Liver (tissue), 9 donors: ENCODE data around the gene GPR39. TPM values are rescaled to one million over a fixed set of nuclear protein-coding genes. Genes with fewer than 3 reads are reported as not detected.

Experiments used
- DNase-seq: peaks from one replicate; pipeline ENCODE4 v3.0.0-alpha.2; 2017; ENCODE audit warnings: low spot score
- H3K27ac ChIP-seq, 2 donors: one replicate each; pipeline ENCODE4 v1.7.0; 2013; ENCODE audit warnings: inconsistent platforms in 2 of 2, low read length in 2 of 2, control low read depth in 1 of 2, low read depth in 1 of 2, mild to moderate bottlenecking in 1 of 2
- H3K27me3 ChIP-seq, 4 donors: one replicate each; pipeline versions ENCODE4 v1.6.1 to v1.7.0; 2013; ENCODE audit warnings: low read length in 3 of 4, inconsistent platforms in 1 of 4, mild to moderate bottlenecking in 1 of 4, moderate library complexity in 1 of 4; ENCODE audit not compliant: control insufficient read depth in 4 of 4, insufficient read depth in 4 of 4
- H3K36me3 ChIP-seq, 4 donors: one replicate each; pipeline versions ENCODE4 v1.6.1 to v1.7.0; 2013; ENCODE audit warnings: low read length in 3 of 4, mild to moderate bottlenecking in 3 of 4, low read depth in 1 of 4, moderate library complexity in 1 of 4; ENCODE audit not compliant: control insufficient read depth in 4 of 4, insufficient read depth in 3 of 4
- H3K4me1 ChIP-seq, 4 donors: one replicate each; pipeline versions ENCODE4 v1.6.1 to v1.7.0; 2013; ENCODE audit warnings: low read length in 3 of 4, mild to moderate bottlenecking in 3 of 4, moderate library complexity in 1 of 4; ENCODE audit not compliant: control insufficient read depth in 4 of 4, insufficient read depth in 4 of 4
- H3K4me3 ChIP-seq, 3 donors: one replicate each; pipeline versions ENCODE4 v1.6.1 to v1.7.0; 2013; ENCODE audit warnings: low read length in 3 of 3, control low read depth in 1 of 3, low read depth in 1 of 3, mild to moderate bottlenecking in 1 of 3
- H3K9ac ChIP-seq, 2 donors: one replicate each; pipeline ENCODE4 v1.7.0; 2013; ENCODE audit warnings: low read length in 2 of 2, mild to moderate bottlenecking in 2 of 2, moderate library complexity in 2 of 2, control low read depth in 1 of 2, low read depth in 1 of 2
- H3K9me3 ChIP-seq, 4 donors: one replicate each; pipeline versions ENCODE4 v1.6.1 to v1.7.0; 2013; ENCODE audit warnings: low read length in 3 of 4; ENCODE audit not compliant: control insufficient read depth in 4 of 4
- ATF3 ChIP-seq: IDR thresholded peaks from 2 replicates; pipeline ENCODE4 v1.6.1; 2016; ENCODE audit warnings: antibody characterized with exemption
- EGR1 ChIP-seq, 2 donors: IDR thresholded peaks; 2 replicates each; pipeline ENCODE4 v1.6.1; 2016 to 2018; ENCODE audit warnings: antibody characterized with exemption in 2 of 2, low read depth in 2 of 2
- FOXA1 ChIP-seq: IDR thresholded peaks from 2 replicates; pipeline ENCODE4 v1.6.1; 2016; ENCODE audit warnings: antibody characterized with exemption
- FOXA2 ChIP-seq: IDR thresholded peaks from 2 replicates; pipeline ENCODE4 v1.6.1; 2016; ENCODE audit warnings: antibody characterized with exemption
- GABPA ChIP-seq, 2 donors: IDR thresholded peaks in 1 of 2; conservative IDR thresholded peaks in 1 of 2; 2 replicates each; pipeline ENCODE4 v1.6.1; 2016; ENCODE audit warnings: antibody characterized with exemption in 2 of 2, mild to moderate bottlenecking in 1 of 2, moderate library complexity in 1 of 2
- HNF4A ChIP-seq, 2 donors: conservative IDR thresholded peaks; 2 replicates each; pipeline ENCODE4 v1.6.1; 2016; ENCODE audit warnings: antibody characterized with exemption in 2 of 2, mild to moderate bottlenecking in 2 of 2
- HNF4G ChIP-seq: IDR thresholded peaks from 2 replicates; pipeline ENCODE4 v1.6.1; 2016; ENCODE audit warnings: antibody characterized with exemption
- JUND ChIP-seq, 2 donors: IDR thresholded peaks; 2 replicates each; pipeline ENCODE4 v1.6.1; 2016; ENCODE audit warnings: antibody characterized with exemption in 2 of 2
- MAX ChIP-seq: IDR thresholded peaks from 2 replicates; pipeline ENCODE4 v1.6.1; 2016; ENCODE audit warnings: antibody characterized with exemption
- NR2F2 ChIP-seq: IDR thresholded peaks from 2 replicates; pipeline ENCODE4 v1.6.1; 2016; ENCODE audit warnings: antibody characterized with exemption
- RAD21 ChIP-seq, 2 donors: IDR thresholded peaks; 2 replicates each; pipeline ENCODE4 v1.6.1; 2016; ENCODE audit warnings: antibody characterized with exemption in 2 of 2, mild to moderate bottlenecking in 2 of 2
- REST ChIP-seq: IDR thresholded peaks from 2 replicates; pipeline ENCODE4 v1.6.1; 2016; ENCODE audit warnings: antibody characterized with exemption, mild to moderate bottlenecking
- RXRA ChIP-seq, 2 donors: IDR thresholded peaks; 2 replicates each; pipeline ENCODE4 v1.6.1; 2017 to 2018; ENCODE audit warnings: antibody characterized with exemption in 2 of 2, mild to moderate bottlenecking in 1 of 2
- SP1 ChIP-seq: IDR thresholded peaks from 2 replicates; pipeline ENCODE4 v1.6.1; 2018; ENCODE audit warnings: antibody characterized with exemption, mild to moderate bottlenecking
- TAF1 ChIP-seq: conservative IDR thresholded peaks from 2 replicates; pipeline ENCODE4 v1.6.1; 2016; ENCODE audit warnings: antibody characterized with exemption, mild to moderate bottlenecking
- YY1 ChIP-seq: IDR thresholded peaks from 2 replicates; pipeline ENCODE4 v1.6.1; 2016; ENCODE audit warnings: antibody characterized with exemption, mild to moderate bottlenecking
- ZBTB33 ChIP-seq: IDR thresholded peaks from 2 replicates; pipeline ENCODE4 v1.6.1; 2016; ENCODE audit warnings: antibody characterized with exemption
- WGBS: extraction: QIAGEN DNeasy Blood & Tissue Kit; methylation state at CpG from one replicate; pipeline ENCODE4 v1.1.7; 2013; 5-methylcytosine and 5-hydroxymethylcytosine counted together
- polyA plus RNA-seq, 2 donors: library from polyadenylated mRNA; stranded (reverse) in 1 of 2; unstranded in 1 of 2; fragments of 200-250 nt in 1 of 2; fragments of >200 nt in 1 of 2; fragmentation: Nextera tagmentation in 1 of 2; extraction: Ambion mirVana in 1 of 2; gene quantifications; one replicate each; pipeline versions ENCODE4 v1.2.1 to v1.2.3, GENCODE V29; 2013 to 2015
- total RNA-seq, 2 donors: library from RNA; depleted of rRNA; stranded (reverse); fragments of >200 nt; gene quantifications; one replicate each; pipeline ENCODE4 v1.2.3, GENCODE V29; 2014
- TF ChIP-seq, protein P1 (sequence below): fragments of 150-350 bp; IDR thresholded peaks from 2 replicates; pipeline ENCODE4 v1.5.1; 2017; ENCODE audit warnings: improper control_type of control experiment, low read depth, low read length; ENCODE audit not compliant: missing input control
- donor health status: healthy.
- donor health status: healthy.
- donor health status: healthy.
- donor health status: healthy.
- donor health status: healthy.

Gene GPR39
- total and polyA plus RNA-seq, 4 donors = 2.2 to 13.0 (median 2.8) TPM

DNA sequence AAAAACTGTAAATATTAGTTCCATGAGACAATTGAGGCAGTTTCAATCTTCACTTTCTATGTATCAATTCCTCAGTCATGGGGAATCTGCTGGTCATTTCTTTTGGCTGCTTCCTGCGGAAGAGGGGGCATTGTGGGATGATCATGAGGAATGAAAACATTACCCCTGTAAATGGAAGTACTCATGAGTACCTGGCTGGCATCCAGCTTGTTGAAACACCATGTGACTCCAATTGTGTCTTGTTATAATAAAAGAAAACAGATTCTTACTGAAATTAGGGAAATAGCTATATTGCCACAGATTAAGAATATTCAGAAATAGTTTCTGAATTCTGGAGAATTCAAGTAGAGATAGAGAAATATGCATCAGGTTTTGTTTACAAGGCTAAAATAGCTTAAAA lies 41.6 kb upstream of the GPR39 start:
- no peak overlapping the region for H3K4me3 ChIP-seq
- no peak for DNase-seq
- no peak overlapping the region for H3K27ac ChIP-seq
- H3K27me3 ChIP-seq = no peaks in the 10 kb centered on the region
- no peaks in the 10 kb centered on the region for H3K36me3 ChIP-seq
- no peak for TF ChIP-seq GABPA (IDR thresholded peaks at IDR 0.05 in 1 of 2, conservative IDR thresholded peaks at IDR 0.05 in 1 of 2)
- no peak for TF ChIP-seq EGR1 (IDR thresholded peaks at IDR 0.05; ENCODE audit: low read depth in 2 of 2)
- TF ChIP-seq ZBTB33 = no peak
- no peak for TF ChIP-seq HNF4G
- TF ChIP-seq ATF3 = no peak
- no peak for TF ChIP-seq MAX
- TF ChIP-seq, protein P1, sequence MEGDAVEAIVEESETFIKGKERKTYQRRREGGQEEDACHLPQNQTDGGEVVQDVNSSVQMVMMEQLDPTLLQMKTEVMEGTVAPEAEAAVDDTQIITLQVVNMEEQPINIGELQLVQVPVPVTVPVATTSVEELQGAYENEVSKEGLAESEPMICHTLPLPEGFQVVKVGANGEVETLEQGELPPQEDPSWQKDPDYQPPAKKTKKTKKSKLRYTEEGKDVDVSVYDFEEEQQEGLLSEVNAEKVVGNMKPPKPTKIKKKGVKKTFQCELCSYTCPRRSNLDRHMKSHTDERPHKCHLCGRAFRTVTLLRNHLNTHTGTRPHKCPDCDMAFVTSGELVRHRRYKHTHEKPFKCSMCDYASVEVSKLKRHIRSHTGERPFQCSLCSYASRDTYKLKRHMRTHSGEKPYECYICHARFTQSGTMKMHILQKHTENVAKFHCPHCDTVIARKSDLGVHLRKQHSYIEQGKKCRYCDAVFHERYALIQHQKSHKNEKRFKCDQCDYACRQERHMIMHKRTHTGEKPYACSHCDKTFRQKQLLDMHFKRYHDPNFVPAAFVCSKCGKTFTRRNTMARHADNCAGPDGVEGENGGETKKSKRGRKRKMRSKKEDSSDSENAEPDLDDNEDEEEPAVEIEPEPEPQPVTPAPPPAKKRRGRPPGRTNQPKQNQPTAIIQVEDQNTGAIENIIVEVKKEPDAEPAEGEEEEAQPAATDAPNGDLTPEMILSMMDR = no peak
- TF ChIP-seq RXRA (IDR thresholded peaks at IDR 0.05) = no peak
- no peak for TF ChIP-seq JUND (IDR thresholded peaks at IDR 0.05)
- no peak for TF ChIP-seq NR2F2
- no peak for TF ChIP-seq YY1
- no peak for TF ChIP-seq TAF1
- TF ChIP-seq FOXA2 = no peak
- TF ChIP-seq HNF4A (conservative IDR thresholded peaks at IDR 0.05) = no peak
- no peak for TF ChIP-seq REST
- no peak for TF ChIP-seq FOXA1
- no peak for TF ChIP-seq SP1
- TF ChIP-seq RAD21 (IDR thresholded peaks at IDR 0.05) = no peak
- no peaks in the 10 kb centered on the region for H3K4me1 ChIP-seq
- H3K9ac ChIP-seq = no peak overlapping the region
- 88% methylated on average over 1 of the region's 1 CpG for WGBS
- peaks cover 0 to 3% (median 0%) of the 10 kb centered on the region in 4 donors for H3K9me3 ChIP-seq
